Osteoblast (primary cell): ENCODE data around the gene TEX14. TPM values are rescaled to one million over a fixed set of nuclear protein-coding genes. Genes with fewer than 3 reads are reported as not detected.

Experiments used
- DNase-seq: peaks from one replicate; pipeline ENCODE4 v3.0.0; 2011; ENCODE audit warnings: low spot score, mixed read lengths; ENCODE audit not compliant: insufficient read length; ENCODE audit errors: missing footprints
- H2AFZ ChIP-seq: 2 replicates; pipeline ENCODE4 v1.6.0; 2011; ENCODE audit warnings: mild to moderate bottlenecking, low read length
- H3K27ac ChIP-seq: 2 replicates; pipeline ENCODE4 v1.5.1; 2011; ENCODE audit warnings: mild to moderate bottlenecking, low read depth, low read length, moderate library complexity
- H3K27me3 ChIP-seq: 2 replicates; pipeline ENCODE4 v1.6.0; 2012; ENCODE audit warnings: mild to moderate bottlenecking, control low read depth, inconsistent platforms, low read length, moderate library complexity; ENCODE audit not compliant: insufficient read depth
- H3K36me3 ChIP-seq: 2 replicates; pipeline ENCODE4 v1.5.1; 2011; ENCODE audit warnings: mild to moderate bottlenecking, low read length, control low read depth, moderate library complexity; ENCODE audit not compliant: insufficient read depth
- H3K4me1 ChIP-seq: 2 replicates; pipeline ENCODE4 v1.5.1; 2011; ENCODE audit warnings: mild to moderate bottlenecking, low read length, control low read depth, moderate library complexity; ENCODE audit not compliant: insufficient read depth
- H3K4me2 ChIP-seq: 2 replicates; pipeline ENCODE4 v1.6.0; 2011; ENCODE audit warnings: mild to moderate bottlenecking, low read length; ENCODE audit not compliant: insufficient read depth
- H3K4me3 ChIP-seq: fragments of 200-600 bp; sonication (generic); 3 replicates; pipeline ENCODE4 v1.5.1; 2012; ENCODE audit warnings: mild to moderate bottlenecking, low read length, inconsistent platforms; ENCODE audit not compliant: insufficient read depth
- H3K79me2 ChIP-seq: 2 replicates; pipeline ENCODE4 v1.6.0; 2012; ENCODE audit warnings: mild to moderate bottlenecking, low read length, control low read depth, inconsistent platforms; ENCODE audit not compliant: insufficient read depth
- H3K9me3 ChIP-seq: 2 replicates; pipeline ENCODE4 v1.5.1; 2011; ENCODE audit warnings: low read depth, low read length, control low read depth
- H4K20me1 ChIP-seq: 2 replicates; pipeline ENCODE4 v1.6.0; 2012; ENCODE audit warnings: mild to moderate bottlenecking, low read length, control low read depth; ENCODE audit not compliant: insufficient read depth
- total RNA-seq: library from RNA; depleted of rRNA; stranded (reverse); fragments of >200 nt; gene quantifications from 2 replicates; pipeline ENCODE4 v1.2.3, GENCODE V29; 2012
- TF ChIP-seq, protein P1 (sequence below): IDR thresholded peaks from 2 replicates; pipeline ENCODE4 v1.5.1; 2011; ENCODE audit warnings: mild to moderate bottlenecking, low read depth, low read length, moderate library complexity; ENCODE audit errors: extremely low read depth

TEX14 gene
- total RNA-seq, 1 donor, result under 0.01 TPM

DNA sequence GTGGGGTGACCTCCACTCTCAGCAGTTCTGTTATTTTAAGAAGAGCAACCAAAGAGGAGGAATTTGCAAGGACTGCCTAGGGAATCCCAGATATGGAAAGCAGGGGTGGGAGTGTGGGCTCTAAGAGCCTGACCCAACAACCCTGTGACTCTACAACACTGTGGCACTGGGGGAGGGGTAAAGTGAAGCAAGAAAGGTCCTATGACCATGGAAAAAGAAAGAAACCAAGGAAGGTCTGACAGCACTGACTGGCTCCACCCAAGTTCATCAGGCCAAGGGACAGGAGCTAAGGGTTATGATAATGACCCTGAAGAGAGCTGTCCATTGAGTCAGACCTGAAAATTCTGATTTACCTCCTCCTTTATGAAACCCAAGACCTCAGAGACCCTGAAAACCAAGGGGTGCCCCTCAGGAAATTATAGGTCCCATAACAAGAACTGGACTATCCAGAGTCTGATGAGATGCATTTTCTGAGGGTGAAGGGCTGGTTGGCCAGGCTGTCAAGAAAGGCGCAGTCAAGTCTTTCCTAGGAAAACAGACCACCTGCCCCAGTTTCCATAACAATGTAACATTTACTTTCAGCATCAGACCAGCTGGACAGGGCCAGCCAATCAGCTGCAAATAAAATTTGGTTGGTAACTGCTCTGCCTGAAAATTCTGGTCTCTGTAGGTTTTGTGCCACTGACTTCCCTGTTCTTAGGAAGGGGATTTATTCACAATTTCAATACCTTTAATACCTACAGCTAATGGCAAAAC lies 123.6 kb downstream of the TEX14 start:
- H3K27me3 ChIP-seq, result no peaks in the 10 kb centered on the region
- no peaks in the 10 kb centered on the region for H4K20me1 ChIP-seq
- H3K4me2 ChIP-seq, result no peak overlapping the region
- no peaks in the 10 kb centered on the region for H3K9me3 ChIP-seq
- H2AFZ ChIP-seq, result no peak overlapping the region
- H3K79me2 ChIP-seq, result no peaks in the 10 kb centered on the region
- no peaks in the 10 kb centered on the region for H3K36me3 ChIP-seq
- DNase-seq, result no peak
- H3K4me1 ChIP-seq, result no peaks in the 10 kb centered on the region
- H3K4me3 ChIP-seq, result no peak overlapping the region
- TF ChIP-seq, protein P1, sequence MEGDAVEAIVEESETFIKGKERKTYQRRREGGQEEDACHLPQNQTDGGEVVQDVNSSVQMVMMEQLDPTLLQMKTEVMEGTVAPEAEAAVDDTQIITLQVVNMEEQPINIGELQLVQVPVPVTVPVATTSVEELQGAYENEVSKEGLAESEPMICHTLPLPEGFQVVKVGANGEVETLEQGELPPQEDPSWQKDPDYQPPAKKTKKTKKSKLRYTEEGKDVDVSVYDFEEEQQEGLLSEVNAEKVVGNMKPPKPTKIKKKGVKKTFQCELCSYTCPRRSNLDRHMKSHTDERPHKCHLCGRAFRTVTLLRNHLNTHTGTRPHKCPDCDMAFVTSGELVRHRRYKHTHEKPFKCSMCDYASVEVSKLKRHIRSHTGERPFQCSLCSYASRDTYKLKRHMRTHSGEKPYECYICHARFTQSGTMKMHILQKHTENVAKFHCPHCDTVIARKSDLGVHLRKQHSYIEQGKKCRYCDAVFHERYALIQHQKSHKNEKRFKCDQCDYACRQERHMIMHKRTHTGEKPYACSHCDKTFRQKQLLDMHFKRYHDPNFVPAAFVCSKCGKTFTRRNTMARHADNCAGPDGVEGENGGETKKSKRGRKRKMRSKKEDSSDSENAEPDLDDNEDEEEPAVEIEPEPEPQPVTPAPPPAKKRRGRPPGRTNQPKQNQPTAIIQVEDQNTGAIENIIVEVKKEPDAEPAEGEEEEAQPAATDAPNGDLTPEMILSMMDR, result no peak
- no peak overlapping the region for H3K27ac ChIP-seq

DNA sequence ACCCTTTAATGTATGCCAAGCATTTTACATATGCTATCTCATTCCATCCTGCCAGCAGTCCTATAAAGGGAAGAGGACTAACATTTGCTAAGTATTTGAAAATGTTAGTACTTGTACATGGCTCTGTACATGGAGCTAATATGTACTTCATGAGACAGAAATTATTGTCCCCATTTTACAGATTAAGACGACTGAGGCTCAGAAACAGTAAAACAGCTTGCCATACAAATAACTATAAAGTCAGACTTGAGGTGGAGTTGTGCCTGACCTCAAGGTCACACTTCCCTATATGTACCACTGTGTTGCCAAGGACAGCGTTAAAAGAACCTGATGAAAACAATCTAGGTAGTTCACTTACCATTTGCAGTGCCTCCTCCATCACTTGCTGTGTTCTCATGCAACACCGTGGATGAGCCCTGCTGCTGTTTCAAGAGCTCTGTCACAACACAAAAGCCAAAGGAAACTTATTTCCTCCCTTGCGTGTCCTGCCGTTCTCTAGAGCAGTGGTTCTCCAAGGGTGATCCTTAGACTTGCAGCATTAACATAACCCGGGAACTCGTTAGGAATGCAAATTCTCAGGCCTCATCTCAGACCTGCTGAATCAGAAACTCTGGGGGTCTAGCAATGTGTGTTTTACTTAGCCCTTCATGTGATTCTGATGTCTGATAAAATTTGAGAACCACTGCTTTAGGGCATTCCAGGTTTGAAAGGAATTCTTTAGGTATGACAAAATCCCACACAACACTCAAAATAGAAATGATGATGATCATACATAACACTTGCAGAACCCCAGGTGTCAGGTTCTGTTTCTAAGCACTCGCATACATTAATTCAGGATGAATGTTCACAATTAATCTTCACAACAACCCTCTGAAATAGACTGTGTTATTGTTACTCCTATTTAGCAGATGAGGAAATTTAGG lies 126.2 kb downstream of the TEX14 start:
- no peak overlapping the region for H2AFZ ChIP-seq
- TF ChIP-seq, protein P1, result no peak
- no peaks in the 10 kb centered on the region for H3K36me3 ChIP-seq
- H4K20me1 ChIP-seq, result no peaks in the 10 kb centered on the region
- no peak overlapping the region for H3K4me3 ChIP-seq
- no peaks in the 10 kb centered on the region for H3K27me3 ChIP-seq
- no peak overlapping the region for H3K4me2 ChIP-seq
- no peak overlapping the region for H3K27ac ChIP-seq
- H3K4me1 ChIP-seq, result no peaks in the 10 kb centered on the region
- no peak for DNase-seq
- no peaks in the 10 kb centered on the region for H3K79me2 ChIP-seq
- H3K9me3 ChIP-seq, result no peaks in the 10 kb centered on the region

DNA sequence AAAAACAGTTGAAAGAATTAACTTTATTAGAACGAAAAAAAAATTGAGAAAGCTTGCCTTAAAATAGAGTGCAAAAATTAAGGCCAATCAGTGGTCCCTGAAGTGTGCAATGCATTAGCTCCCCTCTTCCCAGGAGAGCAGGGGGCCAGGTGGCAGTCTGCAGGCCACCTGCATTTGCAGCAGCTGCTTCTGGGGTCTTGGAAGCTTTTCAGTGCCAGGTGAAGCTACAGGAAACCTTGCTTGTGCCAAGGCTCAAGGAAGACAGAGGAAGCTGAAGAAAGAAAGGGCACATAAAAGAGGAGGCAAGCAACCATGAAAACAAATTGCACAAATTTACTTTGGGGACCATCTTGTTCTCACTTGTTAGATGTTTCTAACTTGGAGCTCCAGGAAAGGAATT lies 126.9 kb downstream of the TEX14 start:
- no peak overlapping the region for H3K4me2 ChIP-seq

More for the DNA sequence above, 126.9 kb downstream of the TEX14 start:
- H3K79me2 ChIP-seq, result no peaks in the 10 kb centered on the region
- DNase-seq, result no peak
- TF ChIP-seq, protein P1, result no peak
- H4K20me1 ChIP-seq, result no peaks in the 10 kb centered on the region
- no peaks in the 10 kb centered on the region for H3K27me3 ChIP-seq
- no peaks in the 10 kb centered on the region for H3K4me1 ChIP-seq
- no peaks in the 10 kb centered on the region for H3K36me3 ChIP-seq
- H3K4me3 ChIP-seq, result no peak overlapping the region
- H3K9me3 ChIP-seq, result no peaks in the 10 kb centered on the region
- H3K27ac ChIP-seq, result no peak overlapping the region
- no peak overlapping the region for H2AFZ ChIP-seq
